GM23248 (cell line): Measurements from ENCODE around the gene ZBTB42. TPM values are rescaled to one million over a fixed set of nuclear protein-coding genes. Genes with fewer than 3 reads are reported as not detected.

ENCODE experiments used
- DNase-seq: peaks from one replicate; pipeline ENCODE4 v3.0.0-alpha.2; 2015
- H2AFZ ChIP-seq: fragments of 200-600 bp; sonication (generic); 2 replicates; pipeline ENCODE4 v1.6.1; 2016; ENCODE audit warnings: antibody characterized with exemption
- H3F3A ChIP-seq: fragments of 200-600 bp; sonication (generic); 2 replicates; pipeline ENCODE4 v1.6.1; 2016; ENCODE audit warnings: mild to moderate bottlenecking, antibody characterized with exemption, mixed run types; ENCODE audit not compliant: insufficient read depth
- H3K27ac ChIP-seq: fragments of 200-600 bp; sonication (generic); 2 replicates; pipeline ENCODE4 v1.5.1; 2016; ENCODE audit warnings: mild to moderate bottlenecking
- H3K27me3 ChIP-seq: fragments of 200-600 bp; sonication (generic); replicated peaks from 2 replicates; pipeline ENCODE4 v1.6.1; 2016; ENCODE audit warnings: mild to moderate bottlenecking; ENCODE audit not compliant: insufficient read depth
- H3K36me3 ChIP-seq: fragments of 200-600 bp; sonication (generic); 2 replicates; pipeline ENCODE4 v1.6.1; 2016; ENCODE audit warnings: low read depth, mild to moderate bottlenecking
- H3K4me1 ChIP-seq: fragments of 200-600 bp; sonication (generic); 2 replicates; pipeline ENCODE4 v1.6.1; 2016; ENCODE audit warnings: mild to moderate bottlenecking; ENCODE audit not compliant: insufficient read depth
- H3K4me2 ChIP-seq: fragments of 200-600 bp; sonication (generic); one replicate; pipeline ENCODE4 v1.6.1; 2016; ENCODE audit warnings: mild to moderate bottlenecking; ENCODE audit not compliant: unreplicated experiment
- H3K4me3 ChIP-seq: fragments of 200-600 bp; sonication (generic); 2 replicates; pipeline ENCODE4 v1.5.1; 2016; ENCODE audit warnings: mild to moderate bottlenecking
- H3K79me2 ChIP-seq: fragments of 200-600 bp; sonication (generic); 2 replicates; pipeline ENCODE4 v1.6.1; 2016; ENCODE audit warnings: mild to moderate bottlenecking; ENCODE audit not compliant: insufficient read depth
- H3K9ac ChIP-seq: fragments of 200-600 bp; sonication (generic); 2 replicates; pipeline ENCODE4 v1.6.1; 2016; ENCODE audit warnings: mild to moderate bottlenecking
- H3K9me2 ChIP-seq: fragments of 200-600 bp; sonication (generic); 2 replicates; pipeline ENCODE4 v1.6.1; 2016; ENCODE audit warnings: mixed run types, mild to moderate bottlenecking, moderate library complexity; ENCODE audit not compliant: insufficient read depth
- H3K9me3 ChIP-seq: fragments of 200-600 bp; sonication (generic); one replicate; pipeline ENCODE4 v1.6.1; 2017; ENCODE audit warnings: low read depth
- H4K20me1 ChIP-seq: fragments of 200-600 bp; sonication (generic); 2 replicates; pipeline ENCODE4 v1.6.0; 2016; ENCODE audit not compliant: insufficient read depth
- EZH2 ChIP-seq: fragments of 200-600 bp; sonication (generic); IDR thresholded peaks from 2 replicates; pipeline ENCODE4 v1.6.1; 2018; ENCODE audit warnings: antibody characterized with exemption, mild to moderate bottlenecking; ENCODE audit not compliant: insufficient read depth, poor library complexity, severe bottlenecking
- EZH2phosphoT487 ChIP-seq: fragments of 200-600 bp; sonication (generic); IDR thresholded peaks from 2 replicates; pipeline ENCODE4 v1.6.1; 2018; ENCODE audit warnings: antibody characterized with exemption, moderate library complexity, mild to moderate bottlenecking, low read depth; ENCODE audit not compliant: insufficient read depth
- WGBS, 2 experiments: methylation state at CpG; one replicate each; pipeline ENCODE4 v1.1.6; 2015 to 2017; ENCODE audit warnings: low lambda C conversion rate in 2 of 2, low coverage in 1 of 2; ENCODE audit errors: missing lambda C conversion rate in 2 of 2; 5-methylcytosine and 5-hydroxymethylcytosine counted together
- in situ Hi-C: fragments of 300-500 bp; cut with MboI; formaldehyde crosslinking; loops from 2 replicates; pipeline ENCODE4 v1.15.0; 2020
- polyA plus RNA-seq: library from polyadenylated mRNA; unstranded; fragments of >200 nt; fragmentation: Nextera tagmentation; extraction: Ambion mirVana; gene quantifications from 2 replicates; pipeline ENCODE4 v1.2.1, GENCODE V29; 2016
- total RNA-seq: library from RNA; depleted of rRNA; stranded (reverse); fragments of >200 nt; shearing (Covaris generic); gene quantifications from 2 replicates; pipeline ENCODE4 v1.2.3, GENCODE V29; 2014

Gene ZBTB42
- total and polyA plus RNA-seq, 2 experiments from 2014 or later, result 0.56 to 2.4 TPM

- Histone ChIP-seq H3K9me2 (no peaks in the 10 kb centered on the region), H3K4me2 (peak overlapping the region; percentile 77), H3K79me2 (no peaks in the 10 kb centered on the region), H4K20me1 (no peaks in the 10 kb centered on the region), H2AFZ (no peak overlapping the region), H3K27ac (no peak overlapping the region), H3K36me3 (no peaks in the 10 kb centered on the region), H3K9ac (no peak overlapping the region), H3K4me1 (peaks cover 7% of the 10 kb centered on the region; the same call in 1 of the 2 replicates), H3K9me3 (no peaks in the 10 kb centered on the region), H3K4me3 (peak overlapping the region; percentile 78), H3K27me3 (no peaks in the 10 kb centered on the region), H3F3A (peaks cover 15% of the 10 kb centered on the region)
- 89% methylated on average over 44 of the region's 45 CpGs for WGBS, 2 experiments
- TF ChIP-seq EZH2 (no peak), EZH2phosphoT487 (no peak)
- in situ Hi-C loops, result no loop called here
- DNase-seq, result no peak
Observed at GRCh38 chr14:104801520-104802393, 856 bp downstream of the ZBTB42 start.

GRCh38 chr14:104802394-104803184 is 1.7 kb downstream of the ZBTB42 start:
- Histone ChIP-seq H3K27me3 (no peaks in the 10 kb centered on the region), H3K36me3 (no peaks in the 10 kb centered on the region), H3K4me2 (no peak overlapping the region), H2AFZ (no peak overlapping the region), H3K27ac (no peak overlapping the region), H3K9me3 (no peaks in the 10 kb centered on the region), H3K79me2 (no peaks in the 10 kb centered on the region), H3K4me1 (peaks cover 7% of the 10 kb centered on the region; the same call in 1 of the 2 replicates), H3K9me2 (no peaks in the 10 kb centered on the region), H3F3A (peaks cover 15% of the 10 kb centered on the region), H3K9ac (no peak overlapping the region), H3K4me3 (no peak overlapping the region), H4K20me1 (no peaks in the 10 kb centered on the region)
- DNase-seq, result no peak
- TF ChIP-seq EZH2phosphoT487, result no peak
- in situ Hi-C loops, result no loop called here
- WGBS, 2 experiments, result 87 to 89% methylated on average over 20 of the region's 20 CpGs

- Histone ChIP-seq H4K20me1 (no peaks in the 10 kb centered on the region), H3K27ac (no peak overlapping the region), H3K79me2 (no peaks in the 10 kb centered on the region), H3K9me3 (no peaks in the 10 kb centered on the region), H3K9ac (no peak overlapping the region), H3K4me3 (no peak overlapping the region), H3F3A (peaks cover 15% of the 10 kb centered on the region), H3K4me1 (peaks cover 7% of the 10 kb centered on the region; the same call in 1 of the 2 replicates), H3K4me2 (no peak overlapping the region), H2AFZ (no peak overlapping the region), H3K27me3 (no peaks in the 10 kb centered on the region), H3K36me3 (no peaks in the 10 kb centered on the region), H3K9me2 (no peaks in the 10 kb centered on the region)
- no peak for DNase-seq
- WGBS, 2 experiments, result 81 to 86% methylated on average over 19 of the region's 19 CpGs
- TF ChIP-seq EZH2, result no peak
- no peak for TF ChIP-seq EZH2phosphoT487
- in situ Hi-C loops, result no loop called here
Observed at GRCh38 chr14:104803280-104803911, 2.5 kb downstream of the ZBTB42 start.

GRCh38 chr14:104803912-104804410 is 3.1 kb downstream of the ZBTB42 start:
- Histone ChIP-seq H3K4me2 (no peak overlapping the region), H3K4me1 (peaks cover 7% of the 10 kb centered on the region; the same call in 1 of the 2 replicates), H3K4me3 (no peak overlapping the region), H3K36me3 (no peaks in the 10 kb centered on the region), H3F3A (peaks cover 11% of the 10 kb centered on the region), H2AFZ (no peak overlapping the region), H3K27me3 (no peaks in the 10 kb centered on the region), H3K27ac (no peak overlapping the region), H3K9ac (no peak overlapping the region), H4K20me1 (no peaks in the 10 kb centered on the region), H3K79me2 (no peaks in the 10 kb centered on the region), H3K9me2 (no peaks in the 10 kb centered on the region), H3K9me3 (no peaks in the 10 kb centered on the region)
- in situ Hi-C loops, result no loop called here
- 82 to 86% methylated on average over 15 of the region's 15 CpGs for WGBS, 2 experiments
- DNase-seq, result peak; percentile 33
- no peak for TF ChIP-seq EZH2
- TF ChIP-seq EZH2phosphoT487, result no peak
